Cardiac muscle cell (in vitro differentiated cells and primary cell): ENCODE results near the gene IKZF1. TPM values are rescaled to one million over a fixed set of nuclear protein-coding genes. Genes with fewer than 3 reads are reported as not detected.
"Not testable (repeated sequence)": the region's sequence is repeated elsewhere in the genome, so short reads cannot be mapped to it uniquely, and the experiment has no call there.

Source experiments
- DNase-seq, 2 donors: peaks; one replicate each; pipeline versions ENCODE4 v3.0.0 to v3.0.0-alpha.2; 2010 to 2017; ENCODE audit warnings: low read depth in 1 of 2, low spot score in 1 of 2
- H3K27ac ChIP-seq: fragments of 200-600 bp; sonication (generic); 2 replicates; pipeline ENCODE4 v1.5.1; 2016
- H3K27me3 ChIP-seq: fragments of 200-600 bp; sonication (generic); 2 replicates; pipeline ENCODE4 v1.6.0; 2016; ENCODE audit warnings: control low read depth
- H3K36me3 ChIP-seq: fragments of 200-600 bp; sonication (generic); 2 replicates; pipeline ENCODE4 v1.5.1; 2016; ENCODE audit warnings: control low read depth
- H3K4me1 ChIP-seq: fragments of 200-600 bp; sonication (generic); 2 replicates; pipeline ENCODE4 v1.8.1; 2017; ENCODE audit warnings: low read depth, mild to moderate bottlenecking, mixed run types
- H3K4me3 ChIP-seq: fragments of 200-600 bp; sonication (generic); 2 replicates; pipeline ENCODE4 v1.5.1; 2016; ENCODE audit warnings: mild to moderate bottlenecking
- H3K9me3 ChIP-seq: fragments of 200-600 bp; sonication (generic); 2 replicates; pipeline ENCODE4 v1.5.1; 2017; ENCODE audit warnings: low read depth, mild to moderate bottlenecking, control low read depth
- polyA plus RNA-seq: library from polyadenylated mRNA; unstranded; fragments of >200 nt; fragmentation: Nextera tagmentation; extraction: Ambion mirVana; gene quantifications from 2 replicates; pipeline ENCODE4 v1.2.1, GENCODE V29; 2016
- total RNA-seq: library from RNA; depleted of rRNA; stranded (reverse); fragments of >200 nt; gene quantifications from 2 replicates; pipeline ENCODE4 v1.2.3, GENCODE V29; 2016
- TF ChIP-seq, protein P1 (sequence below): IDR thresholded peaks from 2 replicates; pipeline ENCODE4 v1.5.1; 2012; ENCODE audit warnings: low read depth, mild to moderate bottlenecking, low read length

IKZF1 gene
- total and polyA plus RNA-seq, 2 experiments from 2014 or later, result 0.30 TPM; not detected in 1

DNA sequence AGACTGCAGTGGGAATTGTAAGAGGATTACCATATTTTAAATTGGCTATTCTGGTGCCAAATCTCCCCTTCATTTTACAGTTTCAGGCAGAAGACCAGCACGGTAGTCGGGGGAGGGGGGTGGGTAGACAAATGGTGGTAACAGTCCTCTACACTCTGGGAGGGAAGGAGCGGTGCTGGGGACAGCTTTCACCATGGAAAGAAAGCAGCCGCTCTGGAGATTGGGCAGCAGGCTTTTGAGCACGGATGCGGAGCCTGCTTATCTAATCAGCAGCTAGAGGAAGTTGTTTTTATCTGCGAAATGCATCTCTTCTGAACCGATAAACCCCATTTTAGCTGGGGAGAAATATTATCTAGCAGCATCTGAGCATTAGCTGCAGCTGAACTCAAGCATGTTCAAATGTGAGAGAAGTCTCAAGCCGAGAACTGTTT lies 28.7 kb downstream of the IKZF1 start:
- Histone ChIP-seq H3K9me3 (no peaks in the 10 kb centered on the region), H3K4me3 (no peak overlapping the region), H3K36me3 (no peaks in the 10 kb centered on the region), H3K27me3 (no peaks in the 10 kb centered on the region), H3K4me1 (peaks cover 25% of the 10 kb centered on the region), H3K27ac (no peak overlapping the region)
- peak in 1 of 2 donors; percentile 35 for DNase-seq
- TF ChIP-seq, protein P1, sequence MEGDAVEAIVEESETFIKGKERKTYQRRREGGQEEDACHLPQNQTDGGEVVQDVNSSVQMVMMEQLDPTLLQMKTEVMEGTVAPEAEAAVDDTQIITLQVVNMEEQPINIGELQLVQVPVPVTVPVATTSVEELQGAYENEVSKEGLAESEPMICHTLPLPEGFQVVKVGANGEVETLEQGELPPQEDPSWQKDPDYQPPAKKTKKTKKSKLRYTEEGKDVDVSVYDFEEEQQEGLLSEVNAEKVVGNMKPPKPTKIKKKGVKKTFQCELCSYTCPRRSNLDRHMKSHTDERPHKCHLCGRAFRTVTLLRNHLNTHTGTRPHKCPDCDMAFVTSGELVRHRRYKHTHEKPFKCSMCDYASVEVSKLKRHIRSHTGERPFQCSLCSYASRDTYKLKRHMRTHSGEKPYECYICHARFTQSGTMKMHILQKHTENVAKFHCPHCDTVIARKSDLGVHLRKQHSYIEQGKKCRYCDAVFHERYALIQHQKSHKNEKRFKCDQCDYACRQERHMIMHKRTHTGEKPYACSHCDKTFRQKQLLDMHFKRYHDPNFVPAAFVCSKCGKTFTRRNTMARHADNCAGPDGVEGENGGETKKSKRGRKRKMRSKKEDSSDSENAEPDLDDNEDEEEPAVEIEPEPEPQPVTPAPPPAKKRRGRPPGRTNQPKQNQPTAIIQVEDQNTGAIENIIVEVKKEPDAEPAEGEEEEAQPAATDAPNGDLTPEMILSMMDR, result no peak

DNA sequence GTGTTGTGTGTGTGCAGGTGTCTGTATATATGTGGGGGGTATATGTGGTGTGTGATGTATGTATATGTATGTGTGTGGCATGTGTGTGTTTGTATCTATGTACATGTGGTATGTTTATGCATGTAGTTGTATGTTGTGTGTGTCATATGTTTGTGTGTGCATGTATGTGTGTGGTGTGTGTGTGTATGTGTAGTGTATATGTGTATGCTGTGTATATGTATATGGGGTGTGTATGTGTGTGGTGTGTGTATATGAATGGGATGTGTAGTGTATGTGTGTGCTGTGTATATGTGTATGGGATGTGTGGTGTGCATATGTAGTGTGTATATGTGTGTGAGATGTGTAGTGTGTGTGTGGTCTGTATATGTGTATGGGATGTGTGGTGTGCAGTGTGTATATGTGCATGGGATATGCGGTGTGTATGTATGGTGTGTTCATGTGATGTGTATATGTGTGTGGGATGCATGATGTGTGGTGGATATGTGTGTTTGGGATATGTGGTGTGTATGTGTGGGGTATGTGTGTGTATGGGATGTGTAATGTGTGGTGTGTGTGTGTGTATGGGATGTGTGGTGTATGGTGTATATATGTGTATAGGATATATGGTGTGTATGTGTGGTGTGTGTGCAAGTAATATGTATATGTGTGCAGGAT lies 30.0 kb downstream of the IKZF1 start:
- Histone ChIP-seq H3K9me3 (no peaks in the 10 kb centered on the region), H3K27me3 (no peaks in the 10 kb centered on the region), H3K27ac (no peak overlapping the region), H3K36me3 (no peaks in the 10 kb centered on the region), H3K4me3 (no peak overlapping the region), H3K4me1 (peaks cover 25% of the 10 kb centered on the region)
- TF ChIP-seq, protein P1, result no peak
- DNase-seq, result no peak

DNA sequence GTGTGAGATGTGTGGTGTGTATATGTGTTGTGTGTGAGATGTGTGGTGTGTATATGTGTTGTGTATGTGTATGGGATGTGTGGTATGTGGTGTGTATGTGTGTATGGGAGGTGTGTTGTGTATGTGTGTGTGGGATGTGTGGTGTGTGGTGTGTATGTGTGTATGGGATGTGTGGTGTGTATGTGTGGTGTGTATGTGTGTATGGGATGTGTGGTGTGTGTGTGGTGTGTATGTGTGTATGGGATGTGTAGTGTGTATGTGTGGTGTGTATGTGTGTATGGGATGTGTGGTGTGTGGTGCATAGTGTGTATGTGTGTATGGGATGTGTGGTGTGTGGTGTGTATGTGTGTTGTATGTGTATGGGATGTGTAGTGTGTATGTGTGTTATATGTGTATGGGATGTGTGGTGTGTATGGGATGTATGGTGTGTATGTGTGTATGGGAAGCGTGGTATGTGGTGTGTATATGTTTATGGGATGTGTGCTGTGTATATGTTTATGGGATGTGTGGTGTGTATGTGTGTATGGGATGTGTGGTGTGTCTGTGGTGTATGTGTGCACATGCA lies 30.8 kb downstream of the IKZF1 start:
- peaks cover 25% of the 10 kb centered on the region for H3K4me1 ChIP-seq
- no peak overlapping the region for H3K4me3 ChIP-seq
- no peak overlapping the region for H3K27ac ChIP-seq
- TF ChIP-seq, protein P1, result no peak
- no peaks in the 10 kb centered on the region for H3K27me3 ChIP-seq
- H3K36me3 ChIP-seq, result no peaks in the 10 kb centered on the region
- H3K9me3 ChIP-seq, result no peaks in the 10 kb centered on the region
- DNase-seq, result no peak

DNA sequence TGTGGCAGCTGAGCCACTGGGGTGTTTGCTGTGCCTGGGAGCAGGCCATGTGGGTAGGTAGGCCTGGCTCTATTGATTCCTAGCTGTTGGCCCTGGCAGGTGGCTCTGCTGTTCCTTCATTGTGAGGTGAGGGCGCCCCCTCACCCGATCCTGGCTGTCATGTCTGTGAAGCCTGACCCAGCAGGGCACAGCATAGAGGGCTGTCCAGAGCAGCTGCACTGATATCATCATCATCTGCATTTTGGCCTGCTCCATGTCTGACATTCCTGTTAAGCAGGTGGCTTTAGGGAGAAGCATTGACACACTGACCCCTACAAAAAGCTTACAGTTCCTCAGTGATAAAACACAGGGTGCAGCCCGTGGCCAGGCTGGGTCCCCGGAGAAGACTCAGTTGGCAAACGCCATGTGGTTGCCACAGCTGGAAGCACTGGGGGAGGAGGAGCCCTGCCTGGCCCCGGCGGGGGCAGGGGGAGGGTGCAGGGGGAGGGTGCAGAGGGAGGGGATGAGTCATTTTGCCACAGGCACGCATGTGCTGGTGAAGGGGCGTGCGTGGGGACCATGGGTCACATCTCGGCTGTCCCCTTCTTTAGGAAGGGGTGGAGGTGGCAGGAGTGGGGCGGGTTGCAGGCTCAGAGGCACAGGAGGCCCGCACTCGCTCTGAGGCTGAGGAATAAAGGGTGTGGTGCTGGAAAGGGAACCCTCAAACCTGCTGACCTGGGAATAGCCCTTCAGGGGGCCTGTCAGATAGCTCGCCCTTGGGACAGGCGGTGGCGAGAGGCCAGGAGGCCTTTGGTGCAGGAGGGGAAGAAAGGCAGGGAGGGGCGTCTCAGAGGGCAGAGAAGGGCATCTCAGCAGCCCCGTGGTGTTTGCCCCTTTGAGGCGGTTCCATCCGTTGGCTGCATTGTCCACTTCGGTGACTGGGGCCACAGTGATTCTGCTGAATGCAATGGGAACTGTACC lies 31.6 kb downstream of the IKZF1 start:
- Histone ChIP-seq H3K27ac (no peak overlapping the region), H3K9me3 (no peaks in the 10 kb centered on the region), H3K4me3 (no peak overlapping the region), H3K27me3 (no peaks in the 10 kb centered on the region), H3K36me3 (no peaks in the 10 kb centered on the region), H3K4me1 (peaks cover 25% of the 10 kb centered on the region)
- TF ChIP-seq, protein P1, result no peak
- no peak for DNase-seq

DNA sequence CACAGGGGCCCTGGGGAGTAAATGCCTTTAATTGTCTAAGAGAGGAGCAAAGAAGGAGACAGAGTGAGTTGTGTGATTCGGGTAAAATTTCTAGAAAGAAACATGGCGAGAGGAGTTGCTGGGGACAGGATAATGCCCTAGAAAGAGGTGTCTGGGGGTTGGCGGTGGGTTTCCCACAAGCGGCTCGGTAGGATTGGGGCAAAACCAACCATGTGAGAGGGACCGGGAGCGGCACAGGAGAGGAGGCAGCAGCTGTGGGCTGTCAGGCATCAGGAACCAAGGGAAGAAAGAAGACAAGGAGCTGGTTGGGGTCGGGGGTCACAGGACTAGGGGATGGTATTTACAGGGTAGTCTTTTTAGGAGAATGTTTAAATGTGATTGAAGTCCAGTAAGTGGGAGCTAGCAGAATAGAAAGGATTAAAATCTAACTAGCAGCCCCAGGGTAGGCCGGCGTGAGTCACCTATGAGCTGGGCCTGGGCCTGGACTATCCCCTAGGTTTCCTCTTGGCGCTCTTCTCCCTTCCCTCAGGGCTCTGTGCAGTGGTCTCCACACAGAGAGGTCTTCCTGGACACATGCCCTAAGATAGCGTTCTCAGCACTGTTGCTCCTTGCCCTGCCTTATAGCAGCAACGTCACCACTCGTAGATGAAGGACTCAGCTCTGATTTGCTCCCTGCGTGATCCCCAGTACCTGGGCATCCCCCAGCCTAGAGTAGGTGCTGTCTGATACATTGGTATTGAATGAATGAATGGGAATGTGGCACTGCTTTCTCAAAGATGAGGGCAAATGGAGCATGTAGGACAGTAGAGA lies 32.6 kb downstream of the IKZF1 start:
- no peak overlapping the region for H3K4me3 ChIP-seq
- H3K9me3 ChIP-seq, result no peaks in the 10 kb centered on the region
- H3K36me3 ChIP-seq, result no peaks in the 10 kb centered on the region
- peaks cover 16% of the 10 kb centered on the region for H3K4me1 ChIP-seq
- H3K27ac ChIP-seq, result no peak overlapping the region
- TF ChIP-seq, protein P1, result no peak
- DNase-seq, result no peak
- no peaks in the 10 kb centered on the region for H3K27me3 ChIP-seq

DNA sequence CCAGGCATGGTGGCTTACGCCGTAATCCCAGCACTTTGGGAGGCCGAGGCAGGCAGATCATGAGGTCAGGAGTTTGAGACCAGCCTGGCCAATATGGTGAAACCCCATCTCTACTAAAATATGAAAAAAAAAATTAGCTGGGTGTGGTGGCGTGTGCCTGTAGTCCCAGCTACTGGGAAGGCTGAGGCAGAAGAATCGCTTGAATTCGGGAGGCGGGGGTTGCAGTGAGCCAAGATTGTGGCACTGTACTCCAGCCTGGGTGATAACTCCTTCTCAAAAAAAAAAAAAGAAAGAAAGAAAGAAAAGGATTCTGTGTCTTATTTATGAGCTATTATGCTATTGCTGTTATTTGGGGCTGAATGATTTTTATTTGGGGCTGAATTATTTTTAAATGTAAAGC lies 35.0 kb downstream of the IKZF1 start:
- not testable (repeated sequence) for H3K4me1 ChIP-seq, H3K36me3 ChIP-seq, DNase-seq, H3K9me3 ChIP-seq, H3K27me3 ChIP-seq, H3K4me3 ChIP-seq, H3K27ac ChIP-seq
